NCI-H460 (cell line): ENCODE measurements around the gene SLC35F3. TPM values are rescaled to one million over a fixed set of nuclear protein-coding genes. Genes with fewer than 3 reads are reported as not detected.

Source experiments
- DNase-seq: peaks from one replicate; pipeline ENCODE4 v3.0.0-alpha.2; 2016; ENCODE audit warnings: low read depth; ENCODE audit errors: extremely low read depth
- total RNA-seq: library from RNA; depleted of rRNA; stranded (reverse); fragments of >200 nt; shearing (Covaris generic); gene quantifications from 2 replicates; pipeline ENCODE4 v1.2.3, GENCODE V29; 2014

SLC35F3 gene
- total RNA-seq, 1 experiment from 2014 or later, result 3.5 TPM

- DNase-seq, result no peak
Observed at GRCh38 chr1:234014208-234014607, 109.7 kb downstream of the SLC35F3 start.

- DNase-seq, result no peak
Observed at GRCh38 chr1:234018816-234019215, 114.3 kb downstream of the SLC35F3 start.

- no peak for DNase-seq
Observed at GRCh38 chr1:234019387-234019786, 114.9 kb downstream of the SLC35F3 start.

- DNase-seq, result no peak
Observed at GRCh38 chr1:234022302-234022701, 117.8 kb downstream of the SLC35F3 start.

- DNase-seq, result no peak
Observed at GRCh38 chr1:234039603-234040002, 135.1 kb downstream of the SLC35F3 start.

GRCh38 chr1:234040446-234041317 is 136.2 kb downstream of the SLC35F3 start:
- no peak for DNase-seq

- no peak for DNase-seq
Observed at GRCh38 chr1:234044079-234044478, 139.6 kb downstream of the SLC35F3 start.

- DNase-seq, result no peak
Observed at GRCh38 chr1:234047123-234047522, 142.6 kb downstream of the SLC35F3 start.

GRCh38 chr1:234062166-234062565 is 157.7 kb downstream of the SLC35F3 start:
- DNase-seq, result peak; percentile 25

- peak; percentile 81 for DNase-seq
Observed at GRCh38 chr1:234065794-234066447, 161.4 kb downstream of the SLC35F3 start.

- DNase-seq, result no peak
Observed at GRCh38 chr1:234067581-234068337, 163.3 kb downstream of the SLC35F3 start.

GRCh38 chr1:234069760-234070159 is 165.3 kb downstream of the SLC35F3 start:
- no peak for DNase-seq

- DNase-seq, result no peak
Observed at GRCh38 chr1:234072793-234073192, 168.3 kb downstream of the SLC35F3 start.

GRCh38 chr1:234078143-234078542 is 173.7 kb downstream of the SLC35F3 start:
- no peak for DNase-seq

GRCh38 chr1:234079896-234080295 is 175.4 kb downstream of the SLC35F3 start:
- DNase-seq, result no peak

- no peak for DNase-seq
Observed at GRCh38 chr1:234083460-234083859, 179.0 kb downstream of the SLC35F3 start.

GRCh38 chr1:234089396-234089795 is 184.9 kb downstream of the SLC35F3 start:
- DNase-seq, result no peak

- no peak for DNase-seq
Observed at GRCh38 chr1:234090212-234091064, 186.0 kb downstream of the SLC35F3 start.

GRCh38 chr1:234091065-234091401 is 186.6 kb downstream of the SLC35F3 start:
- DNase-seq, result no peak

- DNase-seq, result no peak
Observed at GRCh38 chr1:234091876-234092275, 187.4 kb downstream of the SLC35F3 start.
